GM12891 (cell line): ENCODE measurements around the gene CTNNA1.

Source experiments
- POLR2A ChIP-seq: IDR thresholded peaks from 2 replicates; pipeline ENCODE4 v1.6.1; 2011; ENCODE audit warnings: low read depth, low read length, control low read depth
- POLR2AphosphoS5 ChIP-seq: IDR thresholded peaks from 2 replicates; pipeline ENCODE4 v1.6.1; 2011; ENCODE audit warnings: low read depth, low read length, control low read depth
- POU2F2 ChIP-seq: IDR thresholded peaks from 2 replicates; pipeline ENCODE4 v1.6.1; 2011; ENCODE audit warnings: low read depth, mild to moderate bottlenecking, control low read depth, low read length, moderate library complexity
- TAF1 ChIP-seq: IDR thresholded peaks from 2 replicates; pipeline ENCODE4 v1.6.1; 2011; ENCODE audit warnings: low read depth, low read length, control low read depth

DNA sequence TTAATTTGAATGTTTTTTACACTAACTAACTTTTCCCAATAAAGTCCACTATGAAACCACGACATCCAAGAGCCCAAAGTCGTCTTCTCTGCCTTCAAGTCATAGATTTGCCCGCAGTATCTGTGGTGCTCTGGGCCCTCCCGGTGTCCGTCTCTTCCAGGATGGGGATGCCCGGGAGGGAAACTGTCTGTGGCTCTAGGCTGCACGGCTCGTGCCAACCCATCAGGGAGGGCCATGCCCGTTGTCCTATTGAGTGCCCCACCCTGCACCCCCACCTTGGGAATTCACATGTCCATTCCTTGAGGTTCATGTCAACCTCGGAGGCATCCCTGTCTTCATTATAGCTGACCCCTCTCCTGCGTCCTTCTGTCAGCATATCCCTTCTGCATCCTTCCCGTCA lies 181.7 kb downstream of the CTNNA1 start:
- no peak for TF ChIP-seq POLR2A
- no peak for TF ChIP-seq POLR2AphosphoS5
- no peak for TF ChIP-seq TAF1
- TF ChIP-seq POU2F2 = no peak
